HepG2 (cell line): ENCODE data around the gene UNC13D. TPM values are rescaled to one million over a fixed set of nuclear protein-coding genes. Genes with fewer than 3 reads are reported as not detected.

Experiments used
- DBP ChIP-seq: sonication (generic); formaldehyde crosslinking; IDR thresholded peaks from 2 replicates; pipeline ENCODE4 v1.4.0; 2020; ENCODE audit warnings: missing genetic modification reagents; ENCODE audit errors: not compliant biosample characterization
- DNMT1 ChIP-seq: sonication (generic); formaldehyde crosslinking; IDR thresholded peaks from 2 replicates; pipeline ENCODE4 v1.5.1; 2020; ENCODE audit warnings: mild to moderate bottlenecking, missing genetic modification reagents
- FOXO4 ChIP-seq: sonication (generic); formaldehyde crosslinking; conservative IDR thresholded peaks from 2 replicates; pipeline ENCODE4 v1.8.1; 2023; ENCODE audit warnings: missing genetic modification reagents
- FOXP4 ChIP-seq: sonication (generic); formaldehyde crosslinking; IDR thresholded peaks from 2 replicates; pipeline ENCODE4 v1.4.0; 2020; ENCODE audit warnings: missing genetic modification reagents
- GTF2F1 ChIP-seq: fragments of 150-350 bp; IDR thresholded peaks from 2 replicates; pipeline ENCODE4 v1.6.1; 2014; ENCODE audit warnings: low read length
- KDM2A ChIP-seq: sonication (generic); formaldehyde crosslinking; IDR thresholded peaks from 2 replicates; pipeline ENCODE4 v1.4.0; 2020; ENCODE audit warnings: low read depth, missing genetic modification reagents, borderline replicate concordance
- MAF1 ChIP-seq: sonication (generic); formaldehyde crosslinking; IDR thresholded peaks from 2 replicates; pipeline ENCODE4 v1.5.0; 2020; ENCODE audit warnings: missing genetic modification reagents, borderline replicate concordance
- NR2F6 ChIP-seq, 2 experiments: IDR thresholded peaks; 2 replicates each; pipeline ENCODE4 v1.6.1; 2016; ENCODE audit warnings: antibody characterized with exemption in 1 of 2, mild to moderate bottlenecking in 1 of 2
- NRL ChIP-seq: sonication (generic); formaldehyde crosslinking; IDR thresholded peaks from 2 replicates; pipeline ENCODE4 v1.5.0; 2020; ENCODE audit warnings: missing genetic modification reagents, mild to moderate bottlenecking, moderate library complexity, borderline replicate concordance
- PITX1 ChIP-seq: sonication (generic); formaldehyde crosslinking; IDR thresholded peaks from 2 replicates; pipeline ENCODE4 v1.5.1; 2020; ENCODE audit warnings: mild to moderate bottlenecking, missing genetic modification reagents
- PLRG1 ChIP-seq: fragments of 450-650 bp; conservative IDR thresholded peaks from 2 replicates; pipeline ENCODE4 v1.6.1; 2016
- TIGD3 ChIP-seq: sonication (generic); formaldehyde crosslinking; IDR thresholded peaks from 2 replicates; pipeline ENCODE4 v1.5.1; 2020; ENCODE audit warnings: mild to moderate bottlenecking, missing genetic modification reagents, borderline replicate concordance
- TOE1 ChIP-seq: sonication (generic); formaldehyde crosslinking; IDR thresholded peaks from 2 replicates; pipeline ENCODE4 v1.4.0; 2020; ENCODE audit warnings: mild to moderate bottlenecking, missing genetic modification reagents
- ZNF646 ChIP-seq: sonication (generic); formaldehyde crosslinking; IDR thresholded peaks from 2 replicates; pipeline ENCODE4 v1.9.0; 2021; ENCODE audit warnings: mild to moderate bottlenecking, missing genetic modification reagents
- polyA plus RNA-seq, 8 experiments: library from polyadenylated mRNA; depleted of rRNA in 3 of 8; stranded (reverse) in 7 of 8; unstranded in 1 of 8; fragments of >200 nt; fragmentation: Illumina TruSeq in 4 of 8; extraction: Trizol in 4 of 8; gene quantifications; 2 replicates each; pipeline versions ENCODE4 v1.2.1 to v1.2.3, GENCODE V29; 2011 to 2016; ENCODE audit warnings: low read depth in 4 of 8, missing spikeins in 1 of 8, mixed read lengths in 1 of 8; ENCODE audit not compliant: insufficient read depth in 1 of 8
- total RNA-seq, 5 experiments: library from RNA; depleted of rRNA; stranded (reverse); fragments of >200 nt; fragmentation: Illumina TruSeq; extraction: Trizol; gene quantifications; 2 replicates each; pipeline ENCODE4 v1.2.3, GENCODE V29; 2016; ENCODE audit warnings: low read depth in 1 of 5

UNC13D gene
- total and polyA plus RNA-seq, 2 of the 13 experiments (the other 11 are each of a cell fraction or from before 2014, with no cell fraction given) = 29.7 to 42.7 TPM

- TF ChIP-seq ZNF646 (peak; percentile 59; the same call in 1 of the 2 replicates), TOE1 (CRISPR knock-in tag) (0 out of 2 replicates have a peak, but pooled peaks have one; percentile 53), GTF2F1 (no peak), FOXO4 (CRISPR knock-in tag) (no peak), KDM2A (peak; percentile 75; the same call in 1 of the 2 replicates), MAF1 (0 out of 2 replicates have a peak, but pooled peaks have one; percentile 27), TIGD3 (peak; percentile 27; the same call in 1 of the 2 replicates), PITX1 (peak; percentile 100), NR2F6 (IDR thresholded peaks at IDR 0.05) (peak; percentile 99), NR2F6 (CRISPR knock-in tag; IDR thresholded peaks at IDR 0.05) (peak; percentile 99), DBP (CRISPR knock-in tag) (peak; percentile 62), NRL (CRISPR knock-in tag) (peak; percentile 97), PLRG1 (no peak), DNMT1 (CRISPR knock-in tag) (no peak; the same call in none of the 2 replicates), FOXP4 (CRISPR knock-in tag) (peak; percentile 77)
Measured at GRCh38 chr17:75846692-75847613, 2.7 kb upstream of the UNC13D start (continued).
